ENCODE data around the gene SAMD4A. TPM values are rescaled to one million over a fixed set of nuclear protein-coding genes. Genes with fewer than 3 reads are reported as not detected.
"Not testable (repeated sequence)": the region's sequence is repeated elsewhere in the genome, so short reads cannot be mapped to it uniquely, and the experiment has no call there.

Gene SAMD4A
- total RNA-seq, 1 donor from 2014 or later, result 59.2 TPM

GRCh38 chr14:54623279-54624004, 56.5 kb downstream of the SAMD4A start:
- ATAC-seq (no peak), DNase-seq (ENCODE audit: low spot score) (no peak)
- intact Hi-C loops (cut with DNase I), result no loop called here

DNA sequence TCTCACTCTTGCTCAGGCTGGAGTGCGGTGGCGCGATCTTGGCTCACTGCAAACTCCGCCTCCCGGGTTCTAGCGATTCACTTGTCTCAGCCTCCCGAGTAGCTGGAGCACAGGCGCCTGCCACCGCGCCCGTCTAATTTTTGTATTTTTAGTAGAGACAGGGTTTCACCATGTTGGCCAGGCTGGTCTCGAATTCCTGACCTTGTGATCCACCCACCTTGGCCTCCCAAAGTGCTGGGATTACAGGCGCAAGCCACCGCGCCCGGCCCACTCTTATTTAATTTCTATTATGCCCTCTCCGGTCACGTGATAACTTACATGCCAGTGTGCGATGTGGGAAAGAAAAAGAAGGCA, 57.1 kb downstream of the SAMD4A start:
- ATAC-seq; intact Hi-C loops (cut with DNase I); DNase-seq (ENCODE audit: low spot score): not testable (repeated sequence)

- DNase-seq (ENCODE audit: low spot score) (no peak), ATAC-seq (no peak)
- intact Hi-C loops (cut with DNase I), result no loop called here
Measured at GRCh38 chr14:54625112-54625511, 58.2 kb downstream of the SAMD4A start.

GRCh38 chr14:54627219-54627539, 60.3 kb downstream of the SAMD4A start:
- DNase-seq (ENCODE audit: low spot score) (no peak), ATAC-seq (peak; percentile 55)
- intact Hi-C loops (cut with DNase I), result no loop called here

DNA sequence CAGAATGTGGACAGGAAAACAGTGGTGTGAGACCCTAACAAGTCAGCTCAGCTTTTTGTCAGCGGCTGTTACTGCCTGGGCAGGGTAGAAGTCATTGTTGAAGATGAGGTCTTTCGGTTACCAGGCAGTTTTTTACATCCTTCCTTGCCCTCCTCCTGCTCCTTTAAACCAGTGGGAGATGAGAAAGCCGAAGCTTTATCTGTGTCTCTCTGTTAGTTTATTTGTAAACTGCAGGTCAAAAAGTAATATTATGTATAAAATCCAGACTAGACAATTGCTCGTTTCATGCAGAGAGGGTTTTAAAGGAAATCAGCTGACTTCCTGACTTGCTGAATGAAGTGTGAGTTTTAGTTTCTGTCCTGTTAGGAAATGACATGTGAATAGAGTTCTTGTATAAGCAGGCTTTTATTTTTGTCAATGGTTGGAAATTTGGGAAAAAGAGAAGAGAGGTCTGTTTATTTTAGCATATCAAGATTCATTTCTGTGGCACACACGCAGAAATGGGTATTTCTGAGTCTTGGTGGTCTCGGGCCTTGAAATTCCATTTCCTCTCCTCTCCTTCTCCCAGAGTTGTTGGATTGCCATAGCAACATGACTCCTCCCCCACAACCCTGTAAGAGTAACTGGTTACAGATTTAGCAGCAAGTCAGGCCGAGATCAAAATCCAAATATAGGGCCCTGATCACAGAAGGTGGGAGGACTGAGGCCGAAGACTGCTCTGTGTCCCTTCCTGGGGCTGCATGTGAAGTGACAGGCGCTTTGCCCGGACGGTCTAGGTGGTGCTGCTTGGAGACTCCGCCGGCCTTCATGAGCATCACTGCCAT, 60.8 kb downstream of the SAMD4A start:
- ATAC-seq (peak; percentile 88), DNase-seq (ENCODE audit: low spot score) (peak; percentile 62)
- intact Hi-C loops (cut with DNase I), result no loop called here

DNA sequence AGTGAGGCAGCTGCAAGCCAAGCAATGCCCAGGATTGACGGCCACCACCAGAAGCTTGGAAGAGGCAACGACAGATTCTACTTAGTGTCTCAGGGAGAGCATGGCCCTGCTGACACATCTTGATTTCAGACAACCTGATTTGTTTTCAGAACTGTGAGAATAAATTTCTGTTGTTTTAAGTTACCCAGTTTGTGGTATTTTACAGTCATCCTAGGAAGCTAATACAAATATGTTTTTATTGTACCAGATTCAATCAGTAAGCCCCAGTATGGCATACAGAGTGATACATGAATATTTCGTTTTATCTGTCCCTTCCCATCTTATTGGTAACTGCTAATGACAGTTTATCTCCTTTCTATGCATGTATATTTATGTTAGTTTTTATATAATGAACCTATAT, 62.3 kb downstream of the SAMD4A start:
- no peak for ATAC-seq
- no peak for DNase-seq (ENCODE audit: low spot score)
- intact Hi-C loops (cut with DNase I), result no loop called here

DNA sequence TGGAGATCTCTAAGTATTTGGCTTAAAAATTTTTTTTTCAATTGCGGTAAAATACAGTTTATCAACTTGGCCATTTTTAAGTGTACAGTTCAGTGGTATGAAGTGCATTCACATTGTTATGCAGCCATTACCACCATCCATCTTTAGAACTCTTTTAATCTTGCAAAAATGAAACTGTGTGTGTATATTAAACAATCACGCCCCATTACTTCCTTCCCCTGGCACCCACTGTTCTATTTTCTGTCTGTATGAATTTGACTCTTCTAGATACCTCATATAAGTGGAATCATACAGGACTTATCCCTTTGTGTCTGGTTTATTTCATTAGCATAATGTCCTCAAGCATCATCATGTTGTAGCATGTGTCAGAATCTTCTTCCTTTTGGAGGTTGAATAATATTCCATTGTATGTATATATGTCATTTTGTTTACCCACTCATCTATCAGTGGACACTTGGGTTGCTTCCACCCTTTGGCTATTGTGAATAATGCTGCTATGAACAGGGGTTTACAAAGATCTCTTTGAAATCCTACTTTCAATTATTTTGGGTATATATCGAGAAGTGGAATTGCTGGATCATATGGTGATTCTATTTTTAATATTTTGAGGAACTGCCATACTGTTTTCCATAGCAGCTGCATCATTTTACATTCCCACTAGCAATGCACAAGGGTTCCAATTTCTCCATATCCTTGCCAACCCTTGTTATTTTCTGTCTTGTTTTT, 62.9 kb downstream of the SAMD4A start:
- DNase-seq (ENCODE audit: low spot score) (no peak), ATAC-seq (no peak)
- intact Hi-C loops (cut with DNase I), result no loop called here

DNA sequence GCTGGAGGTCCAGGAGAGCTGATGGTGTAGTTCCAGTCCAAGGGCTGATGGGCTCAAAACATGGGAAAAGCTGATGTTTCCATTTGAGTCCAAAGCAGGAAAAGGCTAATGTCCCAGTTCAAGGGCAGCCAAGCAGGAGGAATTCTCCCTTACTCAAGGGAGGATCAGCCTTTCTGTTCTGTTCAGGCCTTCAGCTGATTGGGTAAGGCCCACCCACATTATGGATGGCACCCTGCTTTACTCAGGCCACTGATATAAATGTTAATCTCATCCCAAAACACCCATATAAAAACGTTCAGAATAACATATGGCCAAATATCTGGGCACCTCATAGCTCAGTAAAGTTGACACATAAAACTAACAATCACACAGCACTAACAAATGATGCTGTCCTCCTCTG, 64.1 kb downstream of the SAMD4A start:
- DNase-seq (ENCODE audit: low spot score) (no peak), ATAC-seq (no peak)
- intact Hi-C loops (cut with DNase I), result no loop called here

DNA sequence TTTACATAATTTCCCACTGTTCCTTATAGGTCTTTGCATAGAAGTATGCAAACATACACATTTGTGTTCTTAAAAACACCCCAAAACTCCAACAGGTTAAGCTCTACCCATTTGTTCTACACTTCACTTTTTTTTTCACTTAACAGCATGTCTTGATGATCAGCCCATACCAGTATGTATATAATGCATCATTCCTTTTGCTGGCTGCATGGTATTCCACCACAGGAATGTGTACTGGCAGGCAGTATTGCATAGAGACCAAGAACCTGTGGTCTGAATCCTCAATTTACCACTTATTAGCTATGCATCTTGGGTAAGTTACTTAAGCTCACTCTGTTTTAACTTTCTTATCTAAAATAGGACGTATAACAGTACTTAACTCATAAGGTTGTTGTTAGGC, 65.5 kb downstream of the SAMD4A start:
- DNase-seq (ENCODE audit: low spot score) (no peak), ATAC-seq (no peak)
- intact Hi-C loops (cut with DNase I), result no loop called here

GRCh38 chr14:54633076-54633475, 66.1 kb downstream of the SAMD4A start:
- no peak for DNase-seq (ENCODE audit: low spot score)
- intact Hi-C loops (cut with DNase I), result no loop called here
- ATAC-seq, result no peak

DNA sequence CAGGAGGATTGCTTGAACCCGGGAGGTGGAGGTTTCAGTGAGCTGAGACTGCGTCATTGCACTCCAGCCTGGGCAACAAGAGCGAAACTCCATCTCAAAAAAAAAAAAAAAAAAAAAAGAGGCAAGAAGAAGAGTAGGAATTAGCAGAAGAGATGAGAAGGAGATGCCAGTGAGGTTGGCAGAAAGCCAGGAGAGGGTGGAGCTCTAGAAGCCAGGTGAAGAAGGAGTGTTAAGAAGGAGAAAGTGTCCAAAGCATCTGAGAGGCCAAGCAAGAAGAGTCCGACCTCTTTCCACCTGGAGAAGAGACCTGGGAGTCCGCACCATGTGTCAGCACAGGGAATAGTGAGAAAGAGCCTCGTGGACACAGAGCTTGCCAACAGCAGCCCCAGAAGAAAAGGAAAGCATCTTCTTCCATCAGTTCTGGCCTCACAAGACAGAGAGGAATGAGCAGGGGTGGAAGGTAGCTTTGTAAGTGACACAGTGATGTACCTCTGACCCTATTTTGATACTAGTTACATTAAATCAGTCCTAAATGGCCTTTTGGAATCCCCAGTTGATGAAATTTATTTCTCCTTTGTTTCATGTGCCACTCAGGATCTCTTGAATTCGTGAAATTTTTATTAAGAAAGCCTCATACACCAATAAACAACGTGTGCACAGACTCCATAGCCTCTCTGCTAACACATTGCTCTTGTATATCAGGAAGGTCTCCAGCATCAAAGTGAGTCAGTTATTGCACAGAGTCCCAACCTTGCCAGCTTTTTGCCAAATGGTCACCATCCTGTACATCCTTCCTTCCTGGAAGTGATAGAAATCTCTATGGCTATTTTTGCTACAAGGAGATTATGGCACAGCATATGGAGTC, 70.6 kb downstream of the SAMD4A start:
- ATAC-seq (peak; percentile 49), DNase-seq (ENCODE audit: low spot score) (no peak)
- intact Hi-C loops (cut with DNase I), result no loop called here

DNA sequence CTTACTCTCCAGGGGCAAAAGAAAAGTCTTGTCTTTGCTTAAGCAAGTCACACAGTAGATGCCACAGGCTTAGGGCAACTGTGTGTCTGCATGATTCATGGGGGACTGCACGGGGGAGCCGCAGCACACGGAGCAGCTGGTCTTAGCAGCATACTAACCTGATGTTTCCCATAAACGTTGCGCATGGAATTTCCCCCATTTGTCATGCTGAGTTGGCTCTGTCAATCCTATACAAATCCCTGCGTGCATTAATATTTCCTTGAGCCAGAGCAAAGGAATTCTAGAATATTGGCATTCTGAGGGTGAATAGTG, 71.2 kb downstream of the SAMD4A start:
- DNase-seq (ENCODE audit: low spot score), result no peak
- no peak for ATAC-seq
- intact Hi-C loops (cut with DNase I), result no loop called here

DNA sequence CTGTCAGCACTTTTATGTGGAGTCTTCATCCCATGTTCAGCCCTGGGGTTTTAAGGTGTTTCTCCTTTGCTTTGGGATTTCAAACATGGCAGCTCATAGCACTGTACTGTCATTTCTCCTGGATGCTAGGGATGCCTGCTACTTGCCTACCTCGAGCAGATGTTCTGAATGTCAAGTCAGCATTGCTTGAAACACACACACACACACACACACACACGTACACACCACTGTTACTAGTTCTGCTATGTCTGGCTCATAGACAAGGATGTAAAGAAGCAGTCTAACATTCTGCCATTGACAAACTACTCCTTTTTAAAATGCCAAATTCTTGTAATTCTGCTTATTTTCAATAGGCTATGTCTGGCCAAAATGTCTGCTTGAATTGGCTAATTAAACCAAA, 72.7 kb downstream of the SAMD4A start:
- ATAC-seq (no peak), DNase-seq (ENCODE audit: low spot score) (no peak)
- intact Hi-C loops (cut with DNase I), result no loop called here

- intact Hi-C loops (cut with DNase I), result no loop called here
- no peak for ATAC-seq
Measured at GRCh38 chr14:54640506-54640905, 73.6 kb downstream of the SAMD4A start.

DNA sequence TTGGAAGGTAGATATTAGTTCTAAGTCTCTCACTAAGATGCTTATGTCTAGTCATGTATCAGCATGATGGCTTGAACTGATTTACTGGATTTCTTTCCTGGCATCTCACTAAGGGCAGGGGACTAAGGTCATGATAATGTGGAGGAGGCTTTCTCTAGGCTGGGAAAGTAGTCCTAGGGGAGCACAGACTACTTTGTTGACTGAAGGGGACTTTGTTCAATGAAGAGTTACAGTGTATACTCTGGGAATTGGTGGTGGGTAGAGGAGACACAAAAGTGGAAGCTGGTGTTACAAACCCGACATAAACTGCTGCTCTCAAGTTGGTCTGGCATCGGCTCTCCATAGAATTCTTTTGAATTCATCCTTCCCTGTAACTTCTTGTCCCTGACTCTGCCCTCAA, 75.2 kb downstream of the SAMD4A start:
- DNase-seq (ENCODE audit: low spot score) (no peak), ATAC-seq (no peak)
- intact Hi-C loops (cut with DNase I), result no loop called here

More at GRCh38 chr14:54640506-54640905, 73.6 kb downstream of the SAMD4A start:
- no peak for DNase-seq (ENCODE audit: low spot score)

GRCh38 chr14:54642801-54643695, 76.1 kb downstream of the SAMD4A start:
- intact Hi-C loops (cut with DNase I), result no loop called here
- DNase-seq (ENCODE audit: low spot score), result no peak
- ATAC-seq, result peak; percentile 31

DNA sequence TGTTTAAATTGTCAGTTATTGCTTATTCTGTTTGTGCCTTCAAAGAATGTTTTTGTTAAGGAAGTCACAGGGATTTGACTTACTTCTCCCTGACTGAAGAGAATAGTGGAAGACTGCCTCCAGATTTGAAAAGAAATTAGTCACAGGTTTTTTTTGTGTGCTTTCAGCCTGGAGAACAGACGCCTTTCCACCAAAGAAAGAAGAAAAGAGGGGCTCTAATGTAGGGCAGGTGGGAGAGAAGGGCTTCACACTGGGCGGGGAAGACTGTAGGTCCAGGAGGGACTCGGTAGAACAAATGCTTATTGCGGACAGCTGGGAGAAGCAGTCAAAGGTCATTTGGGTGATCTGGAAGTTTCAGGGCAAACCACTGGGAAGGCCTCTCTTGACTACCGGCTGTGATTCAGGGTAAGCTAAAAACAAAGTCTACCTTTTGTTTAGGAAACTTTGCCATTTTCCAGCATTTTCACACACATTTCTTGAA, 76.8 kb downstream of the SAMD4A start:
- no peak for ATAC-seq
- intact Hi-C loops (cut with DNase I), result no loop called here
- DNase-seq (ENCODE audit: low spot score), result no peak

- DNase-seq (ENCODE audit: low spot score), result no peak
- intact Hi-C loops (cut with DNase I), result no loop called here
- ATAC-seq, result no peak
Measured at GRCh38 chr14:54645639-54646038, 78.7 kb downstream of the SAMD4A start.

Measured in sciatic nerve (tissue), 2 donors.